GM12892 (cell line): ENCODE data around the gene OSBPL10.

Experiments
- DNase-seq: peaks from one replicate; pipeline ENCODE4 v3.0.0; 2011; ENCODE audit not compliant: insufficient read length
- FAIRE-seq: peaks from 2 replicates; lab custom pipeline; 2011; peaks lifted over from hg19 to GRCh38; lab: Jason Lieb, UNC
- POLR2A ChIP-seq: IDR thresholded peaks from 2 replicates; pipeline ENCODE4 v1.6.1; 2011; ENCODE audit warnings: low read depth, low read length, control low read depth
- POLR2AphosphoS5 ChIP-seq: IDR thresholded peaks from 2 replicates; pipeline ENCODE4 v1.6.1; 2011; ENCODE audit warnings: low read depth, low read length, control low read depth
- TAF1 ChIP-seq: IDR thresholded peaks from 2 replicates; pipeline ENCODE4 v1.6.1; 2011; ENCODE audit warnings: low read depth, mild to moderate bottlenecking, control low read depth, low read length, borderline replicate concordance

The OSBPL10 gene

GRCh38 chr3:31984321-31984720 lies 3.3 kb upstream of the OSBPL10 start:
- no peak for DNase-seq
- TF ChIP-seq POLR2AphosphoS5 (no peak), POLR2A (no peak)
- no peak for FAIRE-seq

GRCh38 chr3:31980530-31981205 lies 394 bp downstream of the OSBPL10 start:
- no peak for TF ChIP-seq POLR2AphosphoS5
- no peak for TF ChIP-seq TAF1
- TF ChIP-seq POLR2A, result no peak
- peak; percentile 81 for FAIRE-seq
- peak; percentile 30 for DNase-seq

GRCh38 chr3:31979001-31979697 lies 1.9 kb downstream of the OSBPL10 start:
- DNase-seq (no peak), FAIRE-seq (peak; percentile 78)
- TF ChIP-seq TAF1 (no peak), POLR2A (no peak), POLR2AphosphoS5 (no peak)

- DNase-seq, result no peak
- TF ChIP-seq POLR2A, result no peak
- TF ChIP-seq POLR2AphosphoS5, result no peak
- TF ChIP-seq TAF1, result no peak
- peak; percentile 46 for FAIRE-seq
Observed at GRCh38 chr3:31978553-31978952, 2.5 kb downstream of the OSBPL10 start.

- FAIRE-seq (no peak), DNase-seq (no peak)
- no peak for TF ChIP-seq POLR2AphosphoS5
- no peak for TF ChIP-seq TAF1
- TF ChIP-seq POLR2A, result no peak
Observed at GRCh38 chr3:31977736-31978135, 3.3 kb downstream of the OSBPL10 start.

GRCh38 chr3:31976302-31976701 lies 4.8 kb downstream of the OSBPL10 start:
- TF ChIP-seq TAF1 (no peak), POLR2AphosphoS5 (no peak), POLR2A (no peak)
- no peak for FAIRE-seq
- DNase-seq, result no peak

GRCh38 chr3:31974964-31975363 lies 6.1 kb downstream of the OSBPL10 start:
- DNase-seq, result no peak
- TF ChIP-seq TAF1 (no peak), POLR2A (no peak), POLR2AphosphoS5 (no peak)
- no peak for FAIRE-seq

- DNase-seq (no peak), FAIRE-seq (no peak)
- TF ChIP-seq TAF1 (no peak), POLR2A (no peak), POLR2AphosphoS5 (no peak)
Observed at GRCh38 chr3:31974471-31974870, 6.6 kb downstream of the OSBPL10 start.

- FAIRE-seq (no peak), DNase-seq (no peak)
- no peak for TF ChIP-seq POLR2AphosphoS5
- TF ChIP-seq TAF1, result no peak
Observed at GRCh38 chr3:31973837-31974236, 7.2 kb downstream of the OSBPL10 start.

- TF ChIP-seq TAF1 (no peak), POLR2AphosphoS5 (no peak), POLR2A (no peak)
- FAIRE-seq (no peak), DNase-seq (no peak)
Observed at GRCh38 chr3:31973081-31973480, 8.0 kb downstream of the OSBPL10 start.

GRCh38 chr3:31971607-31972006 lies 9.5 kb downstream of the OSBPL10 start:
- no peak for DNase-seq
- FAIRE-seq, result no peak
- no peak for TF ChIP-seq TAF1
- TF ChIP-seq POLR2AphosphoS5, result no peak
- TF ChIP-seq POLR2A, result no peak

GRCh38 chr3:31968927-31969418 lies 12.1 kb downstream of the OSBPL10 start:
- DNase-seq (no peak), FAIRE-seq (no peak)
- no peak for TF ChIP-seq POLR2AphosphoS5
- no peak for TF ChIP-seq POLR2A
- no peak for TF ChIP-seq TAF1

- DNase-seq (no peak), FAIRE-seq (no peak)
- TF ChIP-seq POLR2A (no peak), TAF1 (no peak), POLR2AphosphoS5 (no peak)
Observed at GRCh38 chr3:31968369-31968926, 12.6 kb downstream of the OSBPL10 start.
